Erythroblast (primary cell): ENCODE results near the gene E2F8.

Experiments used
- GATA1 ChIP-seq: IDR thresholded peaks from 2 replicates; pipeline ENCODE4 v1.6.1; 2011; ENCODE audit warnings: low read depth, mild to moderate bottlenecking, control low read depth, low read length, moderate library complexity
- POLR2A ChIP-seq: IDR thresholded peaks from 2 replicates; pipeline ENCODE4 v1.6.1; 2011; ENCODE audit warnings: mild to moderate bottlenecking, low read length

DNA sequence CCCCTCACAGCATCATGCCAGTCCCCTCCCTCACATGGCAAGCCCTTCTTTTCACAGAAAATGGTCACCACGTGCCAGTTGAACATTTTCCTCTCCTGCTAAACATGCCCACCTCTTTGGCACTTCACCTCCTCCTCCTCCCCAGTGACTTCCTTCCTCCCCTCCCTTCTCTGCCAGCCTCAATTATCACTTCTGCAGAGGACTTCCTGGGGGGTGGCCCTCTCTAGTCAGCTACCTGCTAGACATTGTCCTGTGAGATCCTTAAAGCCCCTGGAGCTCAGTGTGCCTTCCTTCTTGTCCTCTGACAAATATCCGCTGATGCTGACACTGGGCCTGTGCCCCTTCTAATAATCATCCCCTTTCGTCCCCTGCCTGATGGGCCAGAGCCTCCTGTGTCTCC, 43.2 kb upstream of the E2F8 start:
- no peak for TF ChIP-seq POLR2A
- no peak for TF ChIP-seq GATA1
